Memory B cell (primary cell): ENCODE data around the gene SNX33.
A peak's percentile ranks its signal among the peaks of the same experiment; 100 is the strongest.

ENCODE experiments used
- ATAC-seq: fragments of 150-1000 bp; cut with Tn5 transposase; 2 replicates; pipeline ENCODE4 v1.10.0; 2021; ENCODE audit warnings: low read depth, mild to moderate bottlenecking, moderate library complexity
- DNase-seq, 2 donors: peaks; one replicate each; pipeline ENCODE4 v3.0.0; 2022; ENCODE audit warnings: low spot score in 2 of 2
- H3K27ac Mint-ChIP-seq: one replicate; pipeline ENCODE4 v1.8.0; 2022; ENCODE audit warnings: mild to moderate bottlenecking, moderate library complexity, mixed read lengths
- H3K27me3 Mint-ChIP-seq: one replicate; pipeline ENCODE4 v1.8.0; 2022; ENCODE audit warnings: mixed read lengths
- H3K36me3 Mint-ChIP-seq: one replicate; pipeline ENCODE4 v1.8.0; 2022; ENCODE audit warnings: mild to moderate bottlenecking, mixed read lengths
- H3K4me1 Mint-ChIP-seq: one replicate; pipeline ENCODE4 v1.8.0; 2022; ENCODE audit warnings: mixed read lengths
- H3K4me3 Mint-ChIP-seq: one replicate; pipeline ENCODE4 v1.8.0; 2022; ENCODE audit warnings: mild to moderate bottlenecking, moderate library complexity, mixed read lengths
- H3K9me3 Mint-ChIP-seq: one replicate; pipeline ENCODE4 v1.8.0; 2022; ENCODE audit warnings: mixed read lengths

The SNX33 gene

DNA sequence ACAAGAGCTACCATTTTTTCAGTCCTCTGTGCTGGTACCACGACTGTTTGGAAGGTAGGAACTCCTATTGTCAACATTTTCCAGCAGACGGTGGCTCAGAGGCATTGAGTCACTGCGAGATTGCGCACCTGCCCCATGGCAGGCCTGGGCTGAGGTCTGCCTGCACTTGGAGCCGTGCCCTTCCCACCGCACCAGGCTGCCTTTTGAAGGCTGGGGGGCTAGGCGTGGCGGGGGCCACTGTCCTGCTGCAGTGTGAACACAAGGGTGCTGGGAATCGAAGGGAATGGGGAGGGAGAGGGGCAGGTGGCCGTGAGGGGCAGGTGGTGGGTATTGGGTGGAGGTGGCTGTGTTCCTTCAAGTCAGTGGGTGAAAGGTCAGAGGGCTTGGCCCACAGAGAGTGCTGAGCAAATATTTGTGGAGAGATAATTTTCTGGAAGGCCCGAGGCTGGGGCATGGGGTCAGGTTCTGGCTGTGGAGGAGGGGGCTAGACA lies 16.3 kb downstream of the SNX33 start:
- Mint-ChIP-seq H3K4me1 (no peaks in the 10 kb centered on the region), H3K27ac (no peak overlapping the region), H3K4me3 (no peak overlapping the region), H3K36me3 (no peaks in the 10 kb centered on the region), H3K27me3 (peaks cover 10% of the 10 kb centered on the region), H3K9me3 (no peaks in the 10 kb centered on the region)
- DNase-seq (no peak), ATAC-seq (no peak)

DNA sequence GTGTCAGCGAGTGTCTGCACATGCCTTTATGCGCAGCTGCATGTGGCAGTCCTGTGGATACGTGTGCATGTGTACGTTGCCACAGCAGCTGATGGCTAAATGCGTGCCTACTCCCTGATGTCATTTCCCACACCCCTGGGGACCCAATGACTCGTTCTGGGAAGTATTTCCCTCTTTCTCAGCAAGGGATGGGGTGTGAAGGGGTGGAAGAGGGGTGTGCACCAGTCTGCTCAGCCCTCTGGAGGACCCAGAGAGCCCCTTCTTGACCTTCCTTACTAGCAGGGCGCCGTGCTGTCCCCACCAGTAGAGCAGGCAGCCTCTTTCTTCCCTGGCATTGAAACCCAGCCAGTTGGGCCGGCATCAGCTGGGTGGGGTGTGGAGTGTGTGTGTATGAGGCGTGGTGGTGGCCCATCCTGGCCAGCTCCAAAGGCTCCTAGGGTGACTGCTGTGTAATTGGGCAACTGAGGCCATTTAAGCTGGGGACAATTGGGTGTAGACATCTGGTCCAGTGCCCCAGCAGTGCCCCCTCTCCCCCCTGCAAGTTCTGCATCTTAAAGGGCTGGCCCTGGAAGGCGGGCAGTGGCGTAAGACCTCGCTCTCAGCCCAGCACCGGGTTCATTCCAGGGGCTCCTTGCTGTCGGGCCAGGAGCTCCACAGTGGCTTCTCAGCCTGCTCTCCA lies 19.2 kb downstream of the SNX33 start:
- no peak overlapping the region for H3K27ac Mint-ChIP-seq
- peaks cover 16% of the 10 kb centered on the region for H3K27me3 Mint-ChIP-seq
- ATAC-seq = no peak
- peaks cover 2% of the 10 kb centered on the region for H3K4me1 Mint-ChIP-seq
- H3K36me3 Mint-ChIP-seq = no peaks in the 10 kb centered on the region
- DNase-seq = no peak
- no peaks in the 10 kb centered on the region for H3K9me3 Mint-ChIP-seq
- no peak overlapping the region for H3K4me3 Mint-ChIP-seq

DNA sequence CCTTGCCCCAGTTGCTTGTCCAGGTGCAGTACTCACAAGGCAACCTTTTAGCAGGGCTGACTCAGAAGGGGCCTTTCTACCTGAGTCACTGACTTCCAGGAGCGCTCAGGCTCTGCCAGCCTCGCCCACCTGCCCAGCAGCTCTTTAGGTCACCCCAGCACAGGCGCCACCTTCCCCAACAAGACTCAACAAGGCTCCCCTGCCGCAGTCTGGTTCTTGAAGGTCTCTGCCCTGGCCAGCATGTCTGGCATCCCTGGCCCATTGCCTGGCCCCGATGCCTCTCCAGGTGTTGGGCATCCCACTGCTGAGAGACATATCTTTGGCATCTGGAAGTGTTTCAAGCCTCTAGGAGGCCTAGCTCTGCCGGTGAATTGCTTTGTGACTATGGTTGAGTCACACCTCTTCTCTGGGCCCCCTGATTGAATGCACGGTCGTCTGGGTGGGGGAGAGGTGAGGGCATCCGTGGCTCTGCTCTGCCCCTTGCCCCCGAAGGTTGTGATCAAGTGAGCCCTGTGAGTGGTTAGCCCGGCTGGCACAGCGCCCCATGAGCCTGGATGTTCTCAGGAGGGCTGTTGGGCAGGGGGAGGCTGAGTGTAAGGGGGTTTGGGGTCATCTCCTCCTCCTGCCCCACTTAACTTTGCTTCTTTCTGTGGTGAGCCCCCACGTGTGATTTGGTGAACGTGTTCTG lies 21.6 kb downstream of the SNX33 start:
- Mint-ChIP-seq H3K36me3 (no peaks in the 10 kb centered on the region), H3K27ac (peak overlapping the region; percentile 47), H3K27me3 (peaks cover 16% of the 10 kb centered on the region), H3K4me3 (no peak overlapping the region), H3K4me1 (peaks cover 2% of the 10 kb centered on the region), H3K9me3 (no peaks in the 10 kb centered on the region)
- DNase-seq (no peak), ATAC-seq (no peak)

DNA sequence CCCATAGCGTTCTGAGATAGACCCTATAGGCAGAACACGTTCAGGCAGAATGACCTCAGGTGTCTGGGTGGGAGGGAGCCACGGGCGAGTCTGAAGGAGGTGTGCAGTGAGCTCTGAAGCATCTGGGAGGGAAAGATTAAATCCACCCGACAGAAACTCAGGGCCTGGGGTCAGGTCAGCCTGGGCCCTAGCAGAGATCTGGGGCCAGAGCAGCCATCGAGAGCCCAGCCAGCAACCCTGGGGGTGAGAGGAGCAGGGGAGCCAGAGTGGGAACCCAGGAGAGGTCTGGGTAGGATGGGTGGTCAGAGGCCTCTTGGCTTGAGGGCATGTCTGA lies 22.1 kb downstream of the SNX33 start:
- H3K9me3 Mint-ChIP-seq = no peaks in the 10 kb centered on the region
- ATAC-seq = no peak
- peaks cover 14% of the 10 kb centered on the region for H3K27me3 Mint-ChIP-seq
- H3K36me3 Mint-ChIP-seq = no peaks in the 10 kb centered on the region
- no peak for DNase-seq
- peak overlapping the region; percentile 47 for H3K27ac Mint-ChIP-seq
- H3K4me1 Mint-ChIP-seq = peaks cover 2% of the 10 kb centered on the region
- H3K4me3 Mint-ChIP-seq = no peak overlapping the region

DNA sequence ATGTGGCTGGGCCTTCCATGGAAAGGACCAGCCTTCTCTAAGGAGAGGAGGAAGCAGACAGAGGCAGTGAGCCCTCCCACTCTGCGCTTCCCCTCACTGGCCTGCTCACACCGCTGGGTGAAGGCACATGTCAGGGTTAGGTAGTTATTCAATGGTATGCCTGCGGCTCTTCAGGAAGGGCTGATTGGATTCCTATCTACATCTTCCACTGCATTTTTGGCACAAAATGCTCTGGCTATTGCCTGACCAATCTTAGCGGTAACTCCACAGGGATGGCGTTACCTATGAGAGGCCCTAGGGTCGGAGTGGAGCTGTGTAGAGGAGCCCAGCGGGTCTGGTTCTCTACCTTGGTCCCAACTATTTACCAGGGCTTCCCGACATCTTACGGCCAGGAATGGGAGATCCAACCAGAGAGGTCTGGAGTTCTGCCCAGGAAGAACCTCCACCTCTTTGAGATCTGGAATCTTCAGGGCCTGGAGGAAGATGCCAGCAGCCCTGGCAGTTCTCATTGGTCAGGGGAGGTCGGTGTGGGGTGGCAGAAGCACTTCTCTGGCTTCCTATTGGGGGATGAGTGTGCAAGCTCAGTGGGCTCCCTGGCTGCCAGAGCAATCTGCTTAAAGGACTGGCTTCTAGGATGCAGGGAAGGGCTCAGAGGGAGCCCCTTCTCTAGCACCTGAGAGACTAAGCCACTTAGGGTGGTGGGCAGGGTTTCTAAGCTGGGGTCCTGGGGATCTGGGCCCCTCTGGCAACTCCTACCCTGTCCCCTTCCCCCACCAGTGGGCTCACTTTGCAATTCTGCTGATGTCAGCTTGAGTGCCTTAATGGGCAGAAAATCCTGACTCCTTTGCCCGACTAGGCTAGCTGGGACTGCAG lies 24.3 kb downstream of the SNX33 start:
- no peak for DNase-seq
- Mint-ChIP-seq H3K4me3 (no peak overlapping the region), H3K27ac (no peak overlapping the region), H3K4me1 (peaks cover 2% of the 10 kb centered on the region), H3K36me3 (no peaks in the 10 kb centered on the region), H3K9me3 (no peaks in the 10 kb centered on the region), H3K27me3 (peaks cover 10% of the 10 kb centered on the region)
- ATAC-seq = no peak

DNA sequence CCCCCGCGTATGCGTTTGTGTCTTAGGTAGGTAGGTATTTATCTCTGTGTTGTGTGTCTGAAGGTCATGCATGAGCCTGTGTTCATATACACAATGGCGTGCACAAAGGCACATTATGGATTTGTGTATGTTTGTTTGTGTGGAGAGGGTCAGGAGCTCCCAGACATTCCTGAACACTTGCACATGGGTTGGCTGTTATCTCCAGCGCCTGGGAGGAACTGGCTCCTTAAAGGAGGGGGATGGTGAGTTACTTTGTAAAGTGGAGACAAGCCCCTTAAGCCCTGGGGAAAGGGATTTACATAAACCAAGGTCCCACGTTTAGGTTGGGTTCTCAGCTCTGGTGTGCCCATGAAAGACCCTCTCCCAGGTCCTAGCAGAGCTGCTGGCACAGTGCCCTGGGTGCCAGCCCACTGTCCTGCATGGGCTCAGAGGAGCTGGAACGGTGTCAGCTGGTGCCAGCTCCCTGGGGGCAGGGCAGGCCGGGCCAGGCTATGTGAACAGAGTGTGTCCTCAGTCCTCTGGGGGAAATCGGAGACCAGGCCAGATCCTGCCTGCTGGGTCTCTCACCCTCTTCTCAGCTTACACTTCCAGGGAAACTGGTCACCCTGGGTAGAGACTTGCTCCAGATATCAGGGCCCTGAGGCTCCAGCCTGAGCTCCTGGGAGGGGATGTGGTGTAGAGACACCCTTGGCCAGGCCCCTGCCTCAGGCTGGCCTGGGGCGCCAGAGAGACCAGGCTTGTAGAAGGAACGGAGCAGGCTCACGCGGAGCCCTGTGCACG lies 25.1 kb downstream of the SNX33 start:
- no peaks in the 10 kb centered on the region for H3K36me3 Mint-ChIP-seq
- peaks cover 5% of the 10 kb centered on the region for H3K27me3 Mint-ChIP-seq
- H3K9me3 Mint-ChIP-seq = no peaks in the 10 kb centered on the region
- no peak overlapping the region for H3K4me3 Mint-ChIP-seq
- ATAC-seq (no peak), DNase-seq (no peak)
- H3K4me1 Mint-ChIP-seq = peaks cover 2% of the 10 kb centered on the region
- no peak overlapping the region for H3K27ac Mint-ChIP-seq

DNA sequence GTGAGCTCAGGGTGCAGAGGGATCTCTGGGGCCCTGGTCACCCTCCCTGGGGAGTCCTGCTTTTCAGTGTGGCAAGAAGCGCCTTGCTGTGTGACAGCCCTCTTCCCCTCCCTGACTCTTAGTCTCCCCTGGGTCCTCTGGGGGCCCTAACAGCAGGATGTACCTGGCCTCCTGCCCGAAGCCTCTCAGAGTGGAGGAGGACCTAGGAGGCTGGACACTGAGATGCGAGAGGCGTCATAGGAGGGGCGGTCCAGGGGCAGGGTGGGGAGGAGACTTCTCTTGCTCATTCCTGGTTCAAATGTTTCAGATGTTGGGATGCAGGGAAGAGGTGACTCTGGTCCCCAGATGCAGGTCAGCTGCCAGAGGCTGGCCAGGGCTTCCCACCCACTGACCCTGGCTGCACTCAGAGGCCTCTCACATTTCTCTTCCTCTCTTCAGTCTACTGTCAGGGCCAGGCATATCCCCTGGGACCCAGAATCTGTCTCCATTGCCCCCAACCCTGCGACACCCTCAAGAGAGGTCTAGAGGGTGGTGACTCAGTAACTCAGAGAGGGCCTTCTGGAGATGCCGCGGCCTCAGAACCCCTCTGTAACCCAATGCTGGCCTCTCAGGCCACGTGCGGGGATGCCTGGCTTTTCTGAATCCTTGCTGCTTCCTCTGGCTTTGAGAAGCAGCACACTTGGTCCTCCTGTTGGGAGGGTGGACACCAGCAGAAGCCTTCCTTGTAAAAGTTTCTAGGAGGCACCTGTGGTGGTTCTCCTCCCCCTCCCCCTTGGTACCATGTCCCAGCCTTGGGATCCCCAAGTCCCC lies 25.9 kb downstream of the SNX33 start:
- Mint-ChIP-seq H3K4me3 (no peak overlapping the region), H3K4me1 (peaks cover 5% of the 10 kb centered on the region), H3K9me3 (no peaks in the 10 kb centered on the region), H3K36me3 (no peaks in the 10 kb centered on the region), H3K27ac (no peak overlapping the region), H3K27me3 (peaks cover 5% of the 10 kb centered on the region)
- no peak for ATAC-seq
- no peak for DNase-seq

DNA sequence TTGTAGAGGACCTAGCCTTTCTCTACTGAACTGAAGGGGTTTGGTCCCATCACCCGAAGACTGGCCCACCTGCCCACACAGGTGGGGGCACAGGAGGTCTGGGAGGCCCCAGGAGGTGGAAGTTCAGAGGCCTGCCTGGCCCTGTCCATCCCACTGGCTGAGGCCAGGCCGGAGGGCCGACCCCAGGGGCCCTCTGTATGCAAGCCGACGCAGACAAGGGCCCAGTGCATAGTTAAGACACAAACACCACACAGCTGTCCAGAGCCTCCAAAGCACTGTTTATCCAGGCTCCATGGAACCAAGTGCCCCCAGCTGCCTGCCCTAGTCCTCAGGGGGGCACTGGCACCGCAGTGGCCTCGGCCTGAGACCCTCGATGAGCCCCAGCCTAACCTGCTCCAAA lies 26.7 kb downstream of the SNX33 start:
- H3K9me3 Mint-ChIP-seq = no peaks in the 10 kb centered on the region
- no peaks in the 10 kb centered on the region for H3K36me3 Mint-ChIP-seq
- peaks cover 5% of the 10 kb centered on the region for H3K27me3 Mint-ChIP-seq
- ATAC-seq = no peak
- H3K4me3 Mint-ChIP-seq = no peak overlapping the region
- no peak overlapping the region for H3K27ac Mint-ChIP-seq
- peaks cover 5% of the 10 kb centered on the region for H3K4me1 Mint-ChIP-seq
- no peak for DNase-seq

DNA sequence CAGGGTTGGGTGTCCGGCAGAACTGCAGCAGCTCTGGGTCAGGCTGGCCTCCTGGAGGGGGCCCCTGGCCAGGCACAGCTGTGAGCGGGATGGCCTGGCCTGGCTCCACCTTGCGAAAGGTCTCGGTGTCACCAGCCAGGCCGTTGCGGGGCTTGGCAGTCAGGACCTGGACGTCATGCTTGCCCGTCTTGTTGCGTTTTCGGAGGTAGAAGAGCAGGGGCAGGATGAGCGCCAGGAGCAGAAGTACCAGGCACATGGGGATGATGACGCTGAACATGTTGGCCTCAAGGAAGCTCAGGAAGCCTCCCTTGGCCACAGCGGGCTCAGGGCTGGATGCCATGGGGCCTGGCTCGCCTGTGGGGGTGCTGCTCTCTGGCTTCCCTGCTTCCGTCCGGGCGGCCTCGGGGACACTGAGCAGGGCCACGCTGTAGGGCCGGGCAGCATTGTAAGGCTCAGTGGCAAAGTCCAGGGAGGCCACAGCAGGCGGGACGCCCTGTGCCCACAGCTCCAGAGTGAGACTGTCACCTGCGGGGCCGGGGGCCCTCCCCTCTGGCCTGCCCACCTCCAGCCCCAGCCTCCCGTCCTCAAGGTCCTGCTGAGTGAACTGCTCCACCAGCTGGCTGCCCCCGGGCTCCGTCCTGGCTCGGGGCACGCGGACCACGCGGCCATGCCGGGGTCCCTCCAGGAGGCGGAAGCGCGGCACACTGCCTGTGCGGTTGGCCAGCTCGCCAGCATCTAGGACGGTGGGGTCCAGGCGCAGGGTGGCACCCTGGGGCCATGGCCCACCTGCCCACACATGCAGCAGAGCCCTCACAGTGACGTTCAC lies 28.1 kb downstream of the SNX33 start:
- no peaks in the 10 kb centered on the region for H3K36me3 Mint-ChIP-seq
- no peaks in the 10 kb centered on the region for H3K9me3 Mint-ChIP-seq
- H3K4me1 Mint-ChIP-seq = peaks cover 3% of the 10 kb centered on the region
- no peak for DNase-seq
- ATAC-seq = no peak
- no peak overlapping the region for H3K4me3 Mint-ChIP-seq
- no peak overlapping the region for H3K27ac Mint-ChIP-seq
- no peaks in the 10 kb centered on the region for H3K27me3 Mint-ChIP-seq

DNA sequence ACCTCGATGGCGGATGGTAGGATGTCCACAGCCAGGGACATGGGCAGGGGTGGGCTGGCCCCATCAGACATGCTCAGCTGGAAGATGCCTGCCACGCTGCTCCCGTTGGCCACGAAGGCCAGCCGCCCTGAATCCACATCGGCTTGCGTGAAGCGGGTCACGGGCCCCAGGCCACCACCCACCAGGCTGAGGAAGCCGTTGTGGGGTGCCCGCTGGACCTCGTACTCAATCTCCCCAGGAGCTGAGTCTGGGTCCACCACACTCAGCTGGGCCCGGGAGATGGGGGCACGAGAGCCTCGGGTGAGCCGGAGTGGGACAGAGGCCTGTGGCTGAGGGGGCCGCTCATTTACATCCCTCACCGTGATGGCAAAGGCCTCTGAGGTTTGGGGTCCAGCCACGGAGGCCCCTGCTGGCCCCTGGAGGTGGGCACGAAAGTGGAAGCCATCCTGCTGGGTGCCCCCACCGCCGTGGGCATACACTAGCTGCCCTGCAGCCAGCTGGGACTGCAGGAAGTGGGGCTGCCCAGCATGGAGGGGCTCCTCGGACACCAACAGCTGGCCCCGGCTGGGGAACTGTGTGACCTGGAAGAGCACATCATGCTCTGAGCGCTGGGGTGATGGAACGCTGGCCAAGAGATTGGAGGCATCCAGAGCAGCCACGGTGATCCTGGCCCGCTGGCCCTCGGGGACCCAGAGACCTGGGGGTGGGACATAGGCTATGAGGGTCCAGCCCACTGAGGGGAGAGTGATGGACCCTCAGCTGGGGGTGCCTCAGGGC lies 29.2 kb downstream of the SNX33 start:
- Mint-ChIP-seq H3K27ac (no peak overlapping the region), H3K9me3 (no peaks in the 10 kb centered on the region), H3K36me3 (no peaks in the 10 kb centered on the region), H3K4me3 (no peak overlapping the region), H3K4me1 (peaks cover 3% of the 10 kb centered on the region), H3K27me3 (no peaks in the 10 kb centered on the region)
- ATAC-seq (no peak), DNase-seq (no peak)

DNA sequence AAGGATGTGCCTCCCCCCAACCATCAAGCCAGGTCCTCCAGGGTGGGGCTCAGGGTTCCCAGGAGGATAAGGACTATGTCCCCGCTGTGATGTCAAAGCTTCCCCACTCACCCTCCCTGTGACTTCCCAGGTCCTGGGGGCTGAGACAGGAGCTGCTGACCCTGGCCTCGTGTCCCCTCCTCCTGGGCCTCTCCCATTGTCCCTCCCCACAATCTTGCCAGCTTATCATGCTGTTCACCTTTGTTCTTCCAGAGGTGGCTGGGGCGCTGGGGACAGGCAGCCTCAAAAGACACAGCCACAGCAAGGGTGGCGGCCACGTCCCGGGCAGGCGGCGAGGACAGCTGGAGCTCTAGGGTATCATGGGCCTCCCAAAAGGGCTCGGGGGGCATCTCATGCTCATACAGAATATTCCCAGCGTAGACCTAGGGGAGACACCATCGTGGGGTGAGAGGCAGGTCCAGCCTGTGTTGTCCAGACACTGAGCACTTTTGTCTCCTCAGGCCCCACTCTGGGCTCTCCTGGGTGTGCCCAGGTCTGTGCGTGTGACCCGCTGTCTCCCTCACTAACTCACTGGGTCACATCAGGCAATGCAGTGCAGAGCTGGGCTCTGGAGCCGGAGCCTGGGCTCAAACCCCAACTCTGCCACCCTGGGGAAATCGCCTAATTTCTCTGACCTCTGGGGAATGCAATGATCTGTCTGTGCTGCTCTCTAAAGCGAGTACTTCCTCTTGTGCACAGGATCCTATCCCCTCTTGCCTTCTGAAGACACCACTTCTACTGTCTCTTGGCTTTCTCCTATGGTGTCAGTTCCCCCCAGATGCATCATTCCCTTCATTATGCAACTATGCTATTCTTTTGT lies 30.0 kb downstream of the SNX33 start:
- Mint-ChIP-seq H3K9me3 (no peaks in the 10 kb centered on the region), H3K4me1 (peaks cover 3% of the 10 kb centered on the region), H3K27ac (no peak overlapping the region), H3K36me3 (no peaks in the 10 kb centered on the region), H3K4me3 (no peak overlapping the region), H3K27me3 (no peaks in the 10 kb centered on the region)
- no peak for DNase-seq
- peak; percentile 61 for ATAC-seq
